ENCODE data around the gene ERBIN. TPM values are rescaled to one million over a fixed set of nuclear protein-coding genes. Genes with fewer than 3 reads are reported as not detected.
"Not testable (repeated sequence)": the region's sequence is repeated elsewhere in the genome, so short reads cannot be mapped to it uniquely, and the experiment has no call there.

The ERBIN gene
- 76.9 and 98.6 TPM in 2 replicates for total RNA-seq (2014; rRNA removed; shearing (Covaris generic))

GRCh38 chr5:65926276-65926783, at the start of gene ERBIN:
Gene ERBIN (plus strand): TSS chr5:65926575. CDS start chr5:65992719, 66,144 bp downstream.
- peak; percentile 86 for DNase-seq (ENCODE audit: low read depth)

- DNase-seq (ENCODE audit: low read depth): no peak
Measured at GRCh38 chr5:65876970-65877369, 49.4 kb upstream of the ERBIN start.

- DNase-seq (ENCODE audit: low read depth): peak; percentile 85
Measured at GRCh38 chr5:65879668-65880256, 46.6 kb upstream of the ERBIN start.

GRCh38 chr5:65880496-65881072, 45.8 kb upstream of the ERBIN start:
- DNase-seq (ENCODE audit: low read depth): no peak

- no peak for DNase-seq (ENCODE audit: low read depth)
Measured at GRCh38 chr5:65882278-65882677, 44.1 kb upstream of the ERBIN start.

GRCh38 chr5:65883461-65883860, 42.9 kb upstream of the ERBIN start:
- DNase-seq (ENCODE audit: low read depth): no peak

GRCh38 chr5:65886387-65886786, 40.0 kb upstream of the ERBIN start:
- no peak for DNase-seq (ENCODE audit: low read depth)

GRCh38 chr5:65892024-65892423, 34.4 kb upstream of the ERBIN start:
- DNase-seq (ENCODE audit: low read depth): not testable (repeated sequence)

- DNase-seq (ENCODE audit: low read depth): no peak
Measured at GRCh38 chr5:65892801-65893200, 33.6 kb upstream of the ERBIN start.

GRCh38 chr5:65893749-65894430, 32.5 kb upstream of the ERBIN start:
- no peak for DNase-seq (ENCODE audit: low read depth)

GRCh38 chr5:65895891-65896290, 30.5 kb upstream of the ERBIN start:
- no peak for DNase-seq (ENCODE audit: low read depth)

- DNase-seq (ENCODE audit: low read depth): no peak
Measured at GRCh38 chr5:65900746-65901145, 25.6 kb upstream of the ERBIN start.

- DNase-seq (ENCODE audit: low read depth): no peak
Measured at GRCh38 chr5:65902104-65902503, 24.3 kb upstream of the ERBIN start.

- DNase-seq (ENCODE audit: low read depth): no peak
Measured at GRCh38 chr5:65903581-65903980, 22.8 kb upstream of the ERBIN start.

- no peak for DNase-seq (ENCODE audit: low read depth)
Measured at GRCh38 chr5:65906256-65906655, 20.1 kb upstream of the ERBIN start.

- peak; percentile 76 for DNase-seq (ENCODE audit: low read depth)
Measured at GRCh38 chr5:65907135-65907534, 19.2 kb upstream of the ERBIN start.

- DNase-seq (ENCODE audit: low read depth): no peak
Measured at GRCh38 chr5:65910711-65911110, 15.7 kb upstream of the ERBIN start.

GRCh38 chr5:65912311-65912710, 14.1 kb upstream of the ERBIN start:
- DNase-seq (ENCODE audit: low read depth): no peak

- no peak for DNase-seq (ENCODE audit: low read depth)
Measured at GRCh38 chr5:65913519-65913918, 12.9 kb upstream of the ERBIN start.

GRCh38 chr5:65914641-65915196, 11.7 kb upstream of the ERBIN start:
- DNase-seq (ENCODE audit: low read depth): no peak

GRCh38 chr5:65915661-65916060, 10.7 kb upstream of the ERBIN start:
- DNase-seq (ENCODE audit: low read depth): not testable (repeated sequence)

- DNase-seq (ENCODE audit: low read depth): no peak
Measured at GRCh38 chr5:65916066-65916465, 10.3 kb upstream of the ERBIN start.

GRCh38 chr5:65916636-65917035, 9.7 kb upstream of the ERBIN start:
- DNase-seq (ENCODE audit: low read depth): no peak

Data from M059J (cell line).